Measurements from ENCODE around the gene PRKCE.

Gene PRKCE

DNA sequence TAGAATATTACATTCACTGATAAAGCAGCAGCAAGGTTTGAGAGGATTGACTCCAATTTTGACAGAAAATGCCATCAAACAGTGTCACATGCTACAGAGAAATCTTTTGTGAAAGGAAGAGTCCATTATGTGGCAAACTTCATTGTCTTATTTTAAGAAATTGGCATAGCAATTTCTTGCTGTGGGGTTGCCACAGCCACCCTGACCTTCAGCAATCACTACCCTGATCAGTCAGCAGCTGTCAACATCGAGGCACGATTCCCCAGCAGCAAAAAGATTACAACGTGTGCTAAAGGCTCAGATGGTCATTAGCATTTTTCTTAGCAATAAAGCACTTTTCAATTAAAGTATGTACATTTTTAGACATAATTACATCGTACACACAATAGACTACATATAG is 74.7 kb downstream of the PRKCE start:
- DNase-seq (ENCODE audit: low read depth), result no peak

DNA sequence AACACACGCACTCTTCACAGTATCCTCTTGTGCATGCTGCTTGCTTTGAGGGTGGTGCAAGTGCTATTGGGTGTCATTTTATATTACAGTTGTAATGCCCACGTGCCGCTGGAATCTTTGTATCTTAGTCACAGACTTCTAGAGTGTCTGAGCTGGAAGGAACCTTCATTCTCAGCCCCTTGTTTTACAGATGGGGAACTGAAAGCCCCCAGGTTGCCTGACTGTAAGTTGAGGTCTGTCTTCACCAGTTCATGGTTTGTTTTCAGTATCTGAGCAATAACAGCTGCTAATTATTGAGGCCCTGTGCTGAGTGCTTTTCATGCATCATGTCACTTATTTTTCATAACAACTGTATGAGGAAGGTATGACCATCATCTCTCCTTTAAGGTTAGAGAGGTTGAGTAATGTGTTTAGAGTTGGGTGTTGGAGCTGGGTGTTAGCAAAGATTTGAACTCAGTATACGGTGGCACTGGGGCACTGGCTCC is 77.0 kb downstream of the PRKCE start:
- DNase-seq (ENCODE audit: low read depth), result no peak

DNA sequence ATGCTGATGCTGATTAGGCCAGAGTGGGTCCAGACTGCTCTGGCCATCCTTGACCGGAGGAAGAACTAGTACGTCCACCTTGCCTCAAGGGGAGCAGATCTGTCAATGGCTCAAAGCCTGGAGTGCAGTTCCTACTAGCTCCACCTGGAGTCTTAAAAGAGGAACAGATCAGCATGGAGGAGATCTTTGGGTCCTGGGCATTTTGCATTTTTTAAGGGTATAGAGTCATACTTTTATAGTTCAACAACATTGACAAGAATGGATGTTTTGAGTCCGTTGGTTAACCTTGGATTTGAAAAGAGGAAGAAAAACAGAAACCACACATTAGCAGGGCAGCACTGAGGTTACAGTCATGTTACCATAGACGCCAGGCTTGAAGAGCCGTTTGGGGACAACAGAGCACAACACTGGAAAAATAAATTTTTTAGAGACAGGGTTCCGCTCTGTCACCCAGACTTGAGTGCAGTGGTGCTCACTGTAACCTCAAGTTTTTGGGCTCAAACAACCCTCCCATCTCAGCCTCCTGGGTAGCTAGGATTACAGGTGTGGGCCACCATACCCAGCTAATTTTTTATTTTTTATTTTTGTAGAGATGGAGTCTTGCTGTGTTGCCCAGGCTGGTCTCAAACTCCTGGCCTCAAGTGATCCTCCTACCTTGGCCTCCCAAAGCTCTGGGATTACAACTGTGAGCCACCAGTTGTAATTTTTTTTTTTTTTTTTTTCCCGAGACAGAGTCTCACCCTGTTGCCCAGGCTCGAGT is 78.5 kb downstream of the PRKCE start:
- DNase-seq (ENCODE audit: low read depth), result no peak

DNA sequence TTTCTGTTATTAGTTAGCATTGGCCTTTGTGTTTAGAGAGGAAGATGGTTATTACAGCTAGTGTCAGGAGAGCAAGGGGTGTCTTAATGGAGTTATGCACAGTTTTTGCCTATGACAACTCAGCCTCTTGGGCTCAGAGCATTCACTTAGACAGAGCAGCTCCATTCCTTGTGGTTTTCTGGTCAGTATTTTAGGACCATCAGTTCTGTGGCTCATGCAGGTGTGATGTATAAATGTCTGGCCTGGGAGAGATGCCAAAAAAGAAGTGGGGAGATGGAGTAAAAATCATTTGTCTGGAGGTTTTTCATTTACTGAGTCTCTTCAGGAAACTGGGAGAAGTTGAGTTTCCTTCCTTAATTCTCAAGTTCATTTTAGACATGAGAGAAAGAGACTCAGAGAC is 79.7 kb downstream of the PRKCE start:
- DNase-seq (ENCODE audit: low read depth), result no peak

DNA sequence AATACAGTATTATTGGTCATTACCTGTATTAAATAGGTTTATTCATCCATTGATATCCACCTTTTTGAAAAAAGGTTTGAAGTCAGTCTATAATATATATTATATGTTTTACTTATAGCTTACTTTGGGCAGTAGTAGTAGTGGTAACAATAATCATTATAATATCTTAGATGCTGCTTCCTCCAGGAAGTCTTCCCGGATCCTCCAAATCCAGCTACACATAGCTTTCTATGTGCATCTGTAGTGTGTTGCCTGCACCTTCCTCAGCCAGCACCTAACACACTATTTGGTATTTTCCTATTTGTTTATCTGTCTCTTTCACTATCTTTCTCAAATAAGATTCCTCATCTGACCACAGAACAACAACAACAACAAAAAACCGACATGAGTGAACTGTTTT is 81.0 kb downstream of the PRKCE start:
- DNase-seq (ENCODE audit: low read depth), result no peak

DNA sequence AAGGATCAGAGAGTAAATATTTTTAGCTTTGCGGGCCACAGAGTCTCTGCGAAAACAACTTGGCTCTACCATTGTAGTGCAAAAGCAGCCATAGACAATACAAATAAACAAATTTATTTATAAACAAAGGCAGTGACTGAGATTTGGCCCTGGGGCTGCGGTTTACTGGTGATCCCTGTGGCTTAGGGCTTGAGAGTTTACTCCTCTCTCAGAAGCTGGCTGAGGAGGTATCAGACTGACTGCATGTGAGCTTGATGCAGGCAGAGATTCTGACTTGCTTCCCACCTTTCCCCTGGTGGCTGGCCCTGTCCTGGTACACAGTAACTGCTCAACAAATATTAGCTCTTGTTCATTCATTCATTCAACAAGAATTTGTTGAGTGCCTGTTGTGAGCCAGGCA is 81.5 kb downstream of the PRKCE start:
- DNase-seq (ENCODE audit: low read depth), result no peak

DNA sequence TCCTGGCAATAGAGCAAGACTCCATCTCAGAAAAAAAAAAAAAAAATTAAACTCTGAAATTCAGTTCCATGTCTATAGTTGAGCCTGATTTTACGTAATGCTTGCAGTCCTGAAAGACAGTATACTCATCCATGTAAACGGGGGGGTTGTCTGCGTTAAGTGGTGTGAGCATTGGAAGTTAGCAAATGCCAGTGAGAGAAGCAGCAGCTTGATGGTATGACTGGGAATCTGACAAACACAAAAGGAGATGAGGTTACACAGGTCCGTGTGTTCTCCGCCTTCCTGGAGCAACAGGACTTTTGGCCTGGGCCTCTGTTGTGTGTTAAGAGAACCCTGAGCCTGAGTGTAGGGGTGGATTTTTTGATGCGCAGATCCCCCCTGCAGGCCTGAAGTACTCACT is 82.9 kb downstream of the PRKCE start:
- no peak for DNase-seq (ENCODE audit: low read depth)

DNA sequence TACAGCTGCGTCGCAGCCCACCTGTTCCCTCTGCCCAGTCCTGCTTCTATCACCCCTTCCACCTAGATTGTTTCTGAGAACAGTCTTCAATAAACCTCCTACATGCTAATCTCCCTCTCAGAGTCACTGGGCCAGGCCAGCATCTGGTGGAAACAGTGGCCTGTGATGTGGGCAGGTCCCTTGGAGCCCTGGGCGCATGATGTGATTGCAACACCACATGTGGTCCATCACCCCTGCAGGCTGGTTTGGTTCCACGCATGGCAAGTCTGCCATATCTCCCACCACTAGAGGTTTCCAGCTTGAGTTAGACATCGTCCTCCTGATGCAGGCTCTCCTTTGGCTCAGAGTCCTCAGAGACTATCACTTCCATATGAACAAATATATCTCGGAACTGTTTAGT is 83.5 kb downstream of the PRKCE start:
- no peak for DNase-seq (ENCODE audit: low read depth)

DNA sequence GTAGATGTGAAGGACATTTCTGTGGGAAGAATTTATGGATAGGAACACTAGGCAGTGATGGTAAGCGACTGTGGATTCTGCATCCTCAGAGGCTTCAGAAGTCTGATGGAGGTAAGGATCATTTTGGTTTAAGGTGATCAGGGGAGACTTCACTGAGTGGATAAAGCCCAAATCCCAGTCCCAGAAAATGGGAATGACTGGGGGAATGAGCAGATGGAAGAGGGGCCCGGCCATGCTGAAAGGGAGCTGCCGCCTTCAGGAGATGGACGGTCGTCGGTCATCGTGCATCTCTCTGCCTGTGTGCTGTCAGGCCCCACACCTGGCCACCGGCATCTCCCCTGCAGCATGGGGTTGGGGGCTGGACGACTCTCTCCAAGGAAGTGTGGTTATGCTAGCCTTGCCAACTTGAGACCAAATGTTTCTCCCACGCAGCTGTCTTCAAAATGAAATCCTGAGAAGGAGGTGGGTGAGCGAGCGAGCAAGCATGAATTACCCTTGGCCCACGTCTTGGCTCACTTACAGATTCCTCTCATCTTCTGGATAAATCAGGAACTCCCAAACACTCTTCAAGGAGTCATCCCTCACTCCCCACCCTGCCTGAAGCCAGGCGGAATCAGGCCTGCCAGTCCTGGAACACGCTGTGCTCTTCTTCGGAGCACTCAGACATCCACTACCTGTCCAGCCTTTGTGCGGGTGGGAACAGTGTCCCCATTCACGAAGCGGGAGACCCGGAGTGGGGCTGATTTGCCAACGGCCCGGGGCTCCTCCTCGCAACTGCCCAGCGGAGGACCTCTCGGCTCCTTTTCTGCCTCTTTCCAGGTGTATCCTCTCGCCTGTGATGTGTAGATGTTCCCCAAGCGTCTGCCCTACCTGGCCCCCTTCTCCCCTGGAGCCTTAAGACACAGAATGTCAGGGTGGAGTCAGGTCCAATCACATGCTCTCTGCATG is 85.6 kb downstream of the PRKCE start:
- no peak for DNase-seq (ENCODE audit: low read depth)

DNA sequence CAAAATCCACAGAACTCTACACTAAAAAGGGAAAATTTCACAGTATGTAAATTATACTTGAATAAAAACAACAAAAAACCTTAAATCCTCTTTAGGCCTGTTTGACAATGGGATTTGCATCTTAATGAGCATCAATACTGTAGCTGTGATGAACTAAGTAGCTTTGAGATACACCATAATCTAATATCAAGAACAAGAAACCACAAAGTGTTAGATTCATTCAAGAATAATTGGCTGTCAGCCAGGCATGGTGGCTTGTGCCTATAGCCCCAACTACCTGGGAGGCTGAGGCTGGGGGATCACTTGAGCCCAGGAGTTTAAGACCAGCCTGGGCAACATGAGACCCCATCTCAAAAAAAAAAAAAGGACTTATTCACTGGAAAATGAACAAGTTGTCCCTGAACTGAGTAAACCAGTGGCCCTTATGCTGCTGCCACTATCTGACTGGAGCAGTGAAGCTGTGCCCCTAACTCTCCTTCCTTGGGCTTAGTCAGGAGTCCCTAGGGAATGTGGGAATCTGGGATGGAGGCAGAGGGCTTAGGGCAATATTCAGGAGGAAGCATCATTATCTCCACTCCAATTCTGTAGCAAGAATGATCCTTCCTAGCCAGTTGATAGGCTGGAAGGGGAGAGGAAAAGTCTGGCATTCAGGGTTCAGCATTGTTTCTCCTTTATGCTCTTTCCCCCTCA is 88.5 kb downstream of the PRKCE start:
- no peak for DNase-seq (ENCODE audit: low read depth)

DNA sequence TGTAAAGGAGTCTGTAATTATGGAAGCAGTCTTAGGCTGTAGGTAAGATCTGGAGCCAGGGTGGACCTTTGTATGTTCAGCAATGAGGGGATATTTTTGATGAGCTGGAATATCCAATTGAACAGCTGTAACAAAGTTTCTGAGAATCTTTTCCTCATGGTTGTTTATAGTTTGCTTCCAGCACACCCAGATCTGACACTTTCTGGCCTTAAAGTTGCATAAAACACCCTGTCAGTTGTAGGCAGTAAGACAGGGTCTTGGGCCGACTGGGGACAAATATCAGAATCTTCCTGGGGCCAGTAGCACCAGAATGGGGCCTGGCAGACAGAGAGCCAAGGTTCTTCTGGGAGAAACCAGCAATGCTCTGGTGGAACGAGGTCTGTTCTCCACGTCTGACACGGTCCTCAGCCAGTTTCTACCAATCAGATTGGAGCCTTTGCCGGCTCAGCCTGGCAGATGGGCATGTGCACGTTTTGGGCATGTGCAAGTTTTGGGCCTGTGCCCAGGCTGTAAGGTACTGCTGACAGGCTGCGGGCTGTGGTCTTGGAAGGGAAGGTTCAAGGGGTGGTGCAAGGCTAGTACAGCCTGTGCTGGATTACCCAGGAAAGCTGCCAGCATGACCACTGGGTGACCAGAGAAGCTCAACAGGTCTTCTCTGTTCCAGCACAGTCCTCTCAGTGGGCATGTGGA is 89.8 kb downstream of the PRKCE start:
- no peak for DNase-seq (ENCODE audit: low read depth)

DNA sequence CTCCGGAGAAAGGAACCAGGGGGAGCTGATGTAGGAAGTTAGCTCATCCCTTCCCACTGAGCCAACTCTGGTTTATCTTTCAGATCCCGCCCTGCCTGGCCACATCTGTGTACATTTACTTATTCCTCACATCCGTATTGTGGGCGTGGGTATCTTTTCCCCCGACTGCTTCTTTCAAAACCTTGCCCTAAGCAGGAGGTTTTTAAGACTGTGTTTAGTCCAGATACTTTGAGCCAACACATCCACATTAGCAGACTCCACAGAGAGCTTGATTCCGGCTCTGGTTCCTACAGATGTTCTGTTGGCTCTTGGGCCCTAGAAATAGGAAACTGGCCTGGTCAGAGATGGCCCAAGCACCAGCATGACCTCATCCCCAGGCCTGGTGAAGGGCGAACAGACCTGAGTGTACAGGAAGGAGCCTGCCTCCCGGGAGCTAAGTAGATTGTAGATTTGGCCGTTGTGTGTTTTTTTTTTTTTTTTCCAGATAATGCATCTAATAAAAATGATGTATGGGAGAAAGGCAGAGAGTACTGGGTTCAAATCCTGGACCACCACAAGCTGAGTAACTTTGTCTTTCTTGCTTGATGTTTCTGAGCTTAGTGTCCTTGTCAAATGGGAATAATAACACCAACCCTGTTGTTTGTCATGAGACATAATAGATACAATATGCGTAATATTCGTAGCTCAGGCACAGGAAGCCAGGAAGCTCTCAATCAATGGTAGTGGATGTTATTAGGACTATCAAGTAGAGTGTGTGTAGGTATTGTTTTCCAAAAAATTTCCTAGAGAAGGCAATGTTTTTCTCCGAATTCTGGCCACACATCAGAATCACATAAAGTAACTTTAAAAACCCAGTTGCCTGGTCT is 92.3 kb downstream of the PRKCE start:
- no peak for DNase-seq (ENCODE audit: low read depth)

DNA sequence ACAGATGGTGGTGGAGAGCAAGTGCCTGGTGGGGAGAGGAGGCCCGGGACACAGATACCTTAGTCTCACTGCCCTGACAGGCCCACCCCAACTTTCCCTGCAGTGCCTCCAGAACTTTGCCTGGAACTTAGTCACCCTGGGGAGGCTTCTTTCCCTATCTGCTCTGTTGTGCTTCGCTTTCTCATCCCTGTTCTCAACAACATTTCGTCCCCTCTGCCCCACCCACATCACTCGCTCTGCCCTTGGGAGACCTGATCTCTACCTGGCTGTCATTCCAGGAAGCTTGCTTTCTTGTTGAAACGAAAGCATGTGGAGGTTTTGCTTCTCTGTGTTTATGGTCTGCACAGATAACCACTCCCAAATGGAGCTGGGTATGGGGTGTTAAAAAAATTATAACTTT is 93.8 kb downstream of the PRKCE start:
- DNase-seq (ENCODE audit: low read depth), result no peak

DNA sequence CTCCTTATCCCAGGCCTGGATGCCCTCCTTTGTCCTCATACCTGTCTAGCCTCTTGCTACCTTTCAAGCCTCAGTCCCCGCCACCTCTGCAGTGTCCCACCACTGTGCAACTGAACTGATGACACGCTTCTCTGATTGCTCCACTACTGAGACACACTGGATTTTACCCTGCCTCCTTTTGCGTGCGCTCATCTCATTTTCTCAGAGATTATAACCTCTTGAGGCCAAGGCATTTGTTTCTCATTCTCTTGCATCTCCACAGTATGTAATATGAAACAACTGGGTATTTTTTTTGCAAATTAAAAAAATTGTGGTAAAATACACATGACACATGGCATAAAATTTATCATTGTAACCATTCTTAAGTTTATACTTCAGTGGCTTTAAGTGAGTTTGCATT is 95.4 kb downstream of the PRKCE start:
- DNase-seq (ENCODE audit: low read depth), result no peak

DNA sequence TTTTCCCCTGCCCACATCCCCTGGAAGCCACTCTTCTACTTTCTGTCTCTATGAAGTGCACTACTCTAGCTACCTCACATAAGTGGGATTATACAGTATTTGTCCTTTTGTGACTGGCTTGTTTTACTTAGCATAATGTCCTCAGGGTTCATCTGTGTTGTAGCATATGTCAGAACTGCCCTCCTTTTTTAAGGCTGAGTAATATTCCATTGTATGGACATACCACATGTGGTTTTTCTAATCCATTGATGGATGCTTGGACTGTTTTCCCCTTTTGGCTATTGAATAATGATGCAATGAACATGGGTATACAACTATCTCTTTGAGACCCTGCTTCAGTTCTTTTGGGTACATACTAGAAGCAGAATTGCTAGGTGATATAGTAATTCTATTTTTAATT is 95.9 kb downstream of the PRKCE start:
- DNase-seq (ENCODE audit: low read depth), result no peak

DNA sequence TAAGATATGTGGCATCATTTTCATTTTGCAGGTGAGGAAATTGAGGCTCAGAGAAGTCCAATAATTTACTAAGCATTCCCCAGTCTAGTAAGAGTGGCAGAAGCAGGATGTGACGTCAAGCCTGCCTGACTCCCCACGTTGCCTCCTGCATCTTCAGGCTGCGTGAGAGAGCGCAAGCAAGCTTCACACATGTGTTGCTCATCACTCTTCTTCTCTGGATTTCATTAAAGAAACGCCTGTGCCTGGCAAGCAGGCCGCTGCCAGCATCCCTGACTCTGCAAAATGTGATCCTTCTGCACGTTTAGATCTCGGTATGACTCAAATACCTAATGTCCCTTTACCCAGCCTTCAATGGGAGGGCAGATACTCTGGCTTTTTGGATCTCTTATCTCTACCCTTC is 96.8 kb downstream of the PRKCE start:
- no peak for DNase-seq (ENCODE audit: low read depth)

DNA sequence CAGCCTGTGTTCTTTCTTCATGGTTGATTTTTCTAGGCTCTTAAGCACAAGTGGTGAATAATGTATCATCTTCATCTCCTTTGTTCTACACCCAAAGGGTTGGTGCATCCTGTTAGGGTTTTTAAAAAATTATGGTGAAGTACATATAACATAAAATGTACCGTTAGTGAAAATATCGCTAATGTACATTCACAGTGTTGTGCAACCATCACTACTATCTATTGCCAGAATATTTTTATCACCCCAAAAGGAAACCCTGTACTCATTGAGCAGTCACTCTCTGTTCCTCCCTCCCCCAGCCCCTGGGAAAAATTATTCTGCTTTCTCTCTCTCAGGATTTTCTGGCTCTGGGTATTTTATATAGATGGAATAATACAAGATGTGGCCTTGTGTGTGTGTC is 98.5 kb downstream of the PRKCE start:
- DNase-seq (ENCODE audit: low read depth), result no peak

DNA sequence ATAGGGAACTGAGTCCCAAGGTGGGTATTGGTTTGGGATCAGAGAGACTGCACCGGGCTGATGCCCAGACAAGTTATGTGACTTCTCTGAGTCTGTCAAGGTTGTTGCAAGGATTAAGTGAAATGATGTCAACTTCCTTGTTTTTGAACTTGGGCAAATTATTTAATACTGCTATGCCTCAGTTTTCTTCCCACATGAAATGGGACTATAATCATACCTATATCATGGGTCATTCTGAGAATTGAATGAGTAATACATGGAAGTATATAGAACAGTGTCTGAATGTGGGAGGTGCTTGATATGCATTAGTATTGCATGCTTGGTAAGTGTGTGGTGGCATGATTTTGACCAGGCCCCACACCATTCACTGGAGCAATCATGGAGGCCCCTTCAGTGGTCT is 99.0 kb downstream of the PRKCE start:
- DNase-seq (ENCODE audit: low read depth), result no peak

DNA sequence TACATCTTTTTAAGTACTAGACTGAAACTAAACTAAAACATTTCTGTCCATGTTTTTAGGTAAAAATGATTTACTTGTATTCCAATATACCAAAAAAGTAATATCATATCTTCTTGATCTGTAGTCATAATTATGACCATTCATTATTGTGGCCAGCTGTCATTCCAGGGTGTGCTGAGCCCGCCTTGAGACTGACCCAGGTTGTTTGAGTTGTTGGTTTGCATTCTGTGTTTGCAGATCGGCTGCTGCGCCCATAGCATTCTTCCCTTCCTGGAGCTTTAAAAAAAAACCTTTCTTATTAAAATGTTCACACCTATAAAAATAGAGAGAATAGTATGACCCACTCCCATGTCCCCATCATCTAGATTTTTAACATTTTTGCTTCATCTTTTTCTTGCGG is 101.9 kb downstream of the PRKCE start:
- no peak for DNase-seq (ENCODE audit: low read depth)

DNA sequence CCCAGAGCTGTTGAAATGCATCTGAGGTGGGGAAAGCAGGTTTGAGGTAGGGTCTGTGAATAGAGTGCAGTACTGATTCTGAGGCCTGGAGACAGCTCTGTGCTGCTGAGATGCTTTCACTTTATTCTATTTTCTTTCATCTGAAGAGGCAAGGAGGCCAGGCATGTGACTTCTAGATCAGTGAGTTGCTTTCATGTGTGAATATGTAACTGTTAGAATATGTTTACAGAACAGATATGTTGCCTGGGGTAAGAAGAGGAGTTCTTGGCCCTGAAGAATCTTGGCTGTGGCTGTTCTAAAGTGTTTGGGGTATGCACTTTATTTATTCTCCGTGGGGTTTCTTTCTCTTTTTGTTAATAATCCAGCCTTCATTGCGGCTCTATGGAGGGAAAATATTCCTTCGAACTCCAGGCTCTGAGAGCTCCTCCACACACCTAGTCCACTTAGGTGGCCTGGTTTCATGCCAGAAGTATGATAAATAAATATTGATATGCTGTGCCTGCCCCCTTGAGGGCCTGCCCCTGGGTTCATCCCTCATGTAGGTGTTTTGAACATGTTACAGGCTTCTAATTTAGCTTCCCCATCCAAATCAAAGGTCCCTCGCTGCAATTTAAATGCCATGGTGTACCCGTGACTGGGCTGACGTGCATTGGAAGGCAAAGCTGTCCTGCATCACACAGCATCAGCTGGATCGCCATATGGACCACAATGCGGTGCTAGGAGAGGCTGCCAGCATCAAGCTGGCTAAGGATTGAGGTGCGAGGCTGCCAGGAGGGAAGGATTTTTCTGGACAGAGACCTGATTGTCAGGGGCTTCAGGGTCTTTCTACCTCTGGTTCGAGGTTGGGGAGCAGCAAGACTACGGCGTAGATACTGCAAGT is 102.9 kb downstream of the PRKCE start:
- DNase-seq (ENCODE audit: low read depth), result no peak

Data from stimulated activated CD4-positive, alpha-beta T cell treated with anti-CD3 and anti-CD28 coated beads, Interleukin-2, amount 100 ng/mL, for 4 hours (primary cell).